Stimulated activated CD4-positive, alpha-beta T cell treated with anti-CD3 and anti-CD28 coated beads, Interleukin-2, amount 100 ng/mL, for 4 hours (primary cell): ENCODE data around the gene NOS3.
A peak's percentile ranks its signal among the peaks of the same experiment; 100 is the strongest.

ENCODE experiments used
- DNase-seq: peaks from one replicate; pipeline ENCODE4 v3.0.0-alpha.2; 2020; ENCODE audit warnings: low read depth

Gene NOS3

GRCh38 chr7:151059367-151060112 is 68.7 kb downstream of the NOS3 start, which contains the start of gene SLC4A2:
Gene SLC4A2 (plus strand): TSS chr7:151059589. CDS start chr7:151061988, 2,399 bp downstream.
- DNase-seq: peak; percentile 65

DNA sequence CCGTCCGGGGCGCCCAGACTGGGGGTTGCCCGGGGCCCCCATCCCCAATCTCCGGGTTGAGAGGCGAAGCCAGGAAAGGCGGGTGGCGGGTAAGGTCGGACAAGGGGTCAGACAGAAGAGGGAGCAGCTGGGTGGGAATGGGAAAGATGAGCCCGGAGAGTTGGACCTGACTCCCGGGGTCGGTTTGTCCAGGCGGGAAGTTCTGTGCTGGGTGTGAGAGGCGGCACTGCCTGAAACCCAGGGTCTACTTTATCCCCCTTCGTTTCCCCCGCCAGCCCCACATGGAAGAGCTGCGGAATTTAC is 69.2 kb downstream of the NOS3 start:
- no peak for DNase-seq

- DNase-seq: no peak
These were observed 69.8 kb downstream of the NOS3 start for GRCh38 chr7:151060416-151061212.

DNA sequence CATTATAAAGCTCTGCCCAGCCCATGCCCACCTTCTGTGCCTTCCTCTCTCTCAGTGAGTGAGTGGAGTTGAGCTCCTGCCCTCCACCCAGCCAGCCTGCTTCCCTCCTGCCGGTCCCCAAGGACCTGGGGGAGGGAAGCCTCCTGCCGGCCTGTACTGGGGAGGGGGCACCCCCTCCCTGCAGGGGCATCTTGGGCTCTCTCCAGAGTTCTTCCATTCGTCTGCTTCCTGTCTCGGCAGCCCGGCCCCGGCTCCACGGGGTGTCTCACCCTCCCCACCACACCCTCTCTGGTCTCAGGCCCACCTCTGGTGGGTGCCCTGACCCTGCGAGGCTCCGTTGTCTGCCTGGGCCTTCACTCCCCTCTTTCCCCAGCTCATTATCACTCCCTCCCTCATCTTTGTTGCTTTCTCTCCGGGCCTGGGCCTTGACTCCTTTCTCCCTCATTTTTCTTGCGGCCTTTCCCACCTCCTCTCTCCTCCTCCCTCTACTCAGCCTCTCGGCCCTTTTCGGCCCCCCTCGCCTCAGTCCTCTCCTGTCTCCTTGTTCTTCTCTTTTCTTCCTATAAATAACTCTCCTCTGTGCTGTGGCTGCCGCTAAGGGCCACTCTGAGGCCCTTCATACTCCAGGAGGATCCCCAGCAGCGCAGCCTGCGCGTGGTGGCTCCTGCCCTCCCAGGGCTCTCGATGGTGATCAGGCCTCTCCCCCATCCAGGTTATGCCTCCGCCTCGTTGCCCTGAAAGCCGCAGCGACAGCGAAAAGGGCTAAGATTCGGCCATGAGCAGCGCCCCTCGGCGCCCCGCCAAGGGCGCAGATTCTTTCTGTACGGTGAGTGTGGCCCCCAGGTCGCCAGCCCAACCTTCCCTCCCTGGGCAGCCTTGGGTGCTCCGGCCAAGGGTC is 70.6 kb downstream of the NOS3 start:
- DNase-seq: no peak

DNA sequence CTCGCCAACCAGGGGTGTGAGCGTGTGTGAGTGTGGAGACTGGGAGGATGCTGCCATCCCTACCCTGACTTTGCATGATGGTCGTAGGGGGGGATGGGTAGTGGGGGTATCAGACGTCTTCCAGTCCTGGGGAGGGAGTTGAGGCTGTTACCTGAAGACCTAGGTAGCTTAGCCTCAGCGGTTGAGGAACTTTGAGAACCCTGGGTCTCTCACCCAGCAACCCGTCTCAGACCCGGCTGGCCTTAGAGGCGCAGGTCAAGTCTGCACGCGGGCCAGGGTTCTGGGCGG is 71.2 kb downstream of the NOS3 start:
- DNase-seq: no peak

GRCh38 chr7:151062399-151063211 is 71.8 kb downstream of the NOS3 start:
- DNase-seq: no peak

DNA sequence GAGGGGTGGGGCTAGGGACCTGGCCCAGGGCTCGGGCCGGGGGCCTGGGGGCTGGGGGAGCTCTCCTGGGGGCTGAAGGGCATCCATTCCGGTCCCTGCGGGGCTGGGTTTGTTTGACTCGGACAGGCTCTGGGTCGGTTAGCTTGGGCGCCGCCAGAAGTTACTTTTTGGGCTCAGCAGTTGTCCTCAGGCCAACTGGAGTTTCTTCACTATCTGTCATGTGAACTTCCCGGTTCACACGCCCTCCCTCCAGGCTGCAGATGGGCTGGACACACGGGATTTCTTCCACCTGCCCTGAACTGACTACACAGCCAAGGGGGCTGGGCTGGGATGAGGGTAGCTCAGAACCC is 72.4 kb downstream of the NOS3 start:
- no peak for DNase-seq
